Neural progenitor cell (in vitro differentiated cells): ENCODE results near the gene TMX1. TPM values are rescaled to one million over a fixed set of nuclear protein-coding genes. Genes with fewer than 3 reads are reported as not detected.

Experiments
- DNase-seq: peaks from one replicate; pipeline ENCODE4 v3.0.0-alpha.2; 2016; ENCODE audit warnings: low spot score
- H2AFZ ChIP-seq: fragments of 200-600 bp; sonication (generic); replicated peaks from 2 replicates; pipeline ENCODE4 v1.6.1; 2016; ENCODE audit warnings: antibody characterized with exemption
- H3F3A ChIP-seq: fragments of 200-600 bp; sonication (generic); 2 replicates; pipeline ENCODE4 v1.6.1; 2016; ENCODE audit warnings: antibody characterized with exemption, low read depth
- H3K27ac ChIP-seq: fragments of 200-600 bp; sonication (generic); 2 replicates; pipeline ENCODE4 v1.5.1; 2016; ENCODE audit warnings: mild to moderate bottlenecking
- H3K27me3 ChIP-seq: fragments of 200-600 bp; sonication (generic); 2 replicates; pipeline ENCODE4 v1.6.1; 2016; ENCODE audit warnings: mild to moderate bottlenecking, moderate library complexity
- H3K36me3 ChIP-seq: fragments of 200-600 bp; sonication (generic); 2 replicates; pipeline ENCODE4 v1.5.1; 2016
- H3K4me1 ChIP-seq: fragments of 200-600 bp; sonication (generic); 2 replicates; pipeline ENCODE4 v1.6.1; 2016; ENCODE audit warnings: mixed run types
- H3K4me2 ChIP-seq: fragments of 200-600 bp; sonication (generic); 2 replicates; pipeline ENCODE4 v1.6.1; 2016
- H3K4me3 ChIP-seq: fragments of 200-600 bp; sonication (generic); 2 replicates; pipeline ENCODE4 v1.5.1; 2016
- H3K79me2 ChIP-seq: fragments of 200-600 bp; sonication (generic); 2 replicates; pipeline ENCODE4 v1.6.1; 2016; ENCODE audit warnings: low read depth
- H3K9ac ChIP-seq: fragments of 200-600 bp; sonication (generic); 2 replicates; pipeline ENCODE4 v1.6.1; 2016
- H3K9me3 ChIP-seq: fragments of 200-600 bp; sonication (generic); 2 replicates; pipeline ENCODE4 v1.5.1; 2016; ENCODE audit warnings: low read depth
- H4K20me1 ChIP-seq: fragments of 200-600 bp; sonication (generic); 2 replicates; pipeline ENCODE4 v1.6.1; 2016; ENCODE audit warnings: low read depth
- H3K27ac Mint-ChIP-seq: 3 replicates; pipeline ENCODE4 v1.8.0; 2021; ENCODE audit warnings: mixed read lengths
- H3K27me3 Mint-ChIP-seq: 2 replicates; pipeline ENCODE4 v1.8.0; 2022; ENCODE audit warnings: low read depth, mild to moderate bottlenecking, inconsistent platforms, moderate library complexity, mixed read lengths; ENCODE audit not compliant: insufficient read depth
- H3K36me3 Mint-ChIP-seq: 3 replicates; pipeline ENCODE4 v1.8.0; 2021; ENCODE audit warnings: mixed read lengths
- H3K4me1 Mint-ChIP-seq: 3 replicates; pipeline ENCODE4 v1.8.0; 2021; ENCODE audit warnings: mixed read lengths
- H3K4me3 Mint-ChIP-seq: 3 replicates; pipeline ENCODE4 v1.8.0; 2021; ENCODE audit warnings: mild to moderate bottlenecking, moderate library complexity, mixed read lengths
- H3K9me3 Mint-ChIP-seq: 3 replicates; pipeline ENCODE4 v1.8.0; 2020; ENCODE audit warnings: mixed read lengths
- CTCF ChIP-seq: fragments of 200-600 bp; sonication (generic); IDR thresholded peaks from 2 replicates; pipeline ENCODE4 v1.5.1; 2017; ENCODE audit warnings: antibody characterized with exemption, mild to moderate bottlenecking
- EZH2 ChIP-seq: fragments of 200-600 bp; sonication (generic); IDR thresholded peaks from 2 replicates; pipeline ENCODE4 v1.6.1; 2017; ENCODE audit warnings: antibody characterized with exemption, mild to moderate bottlenecking, moderate library complexity
- EZH2phosphoT487 ChIP-seq: fragments of 200-600 bp; sonication (generic); IDR thresholded peaks from 2 replicates; pipeline ENCODE4 v1.6.1; 2017; ENCODE audit warnings: antibody characterized with exemption
- total RNA-seq: library from RNA; depleted of rRNA; stranded (reverse); fragments of >200 nt; gene quantifications from 2 replicates; pipeline ENCODE4 v1.2.3, GENCODE V29; 2015; ENCODE audit warnings: low replicate concordance

TMX1 gene
- 75.6 and 96.4 TPM in 2 replicates for total RNA-seq

GRCh38 chr14:51239813-51240803, at the start of gene TMX1:
TSS of gene TMX1 (plus strand) at chr14:51240247. CDS start at chr14:51240293, 46 bp downstream.
- peaks cover 50% of the 10 kb centered on the region for H3K79me2 ChIP-seq
- no peaks in the 10 kb centered on the region for H3K9me3 Mint-ChIP-seq
- DNase-seq: peak; percentile 99
- no peak for TF ChIP-seq EZH2phosphoT487
- peak; percentile 31 for TF ChIP-seq CTCF
- peak within 1 kb of the TSS; percentile 73 for H3K4me3 ChIP-seq
- peak within 1 kb of the TSS; percentile 56 for H3K9ac ChIP-seq
- peak within 1 kb of the TSS; percentile 80 for H3K4me2 ChIP-seq
- peaks cover 20% of the 10 kb centered on the region for H3K4me1 Mint-ChIP-seq
- no peak within 1 kb of the TSS for H3K27ac Mint-ChIP-seq
- H3K9me3 ChIP-seq: no peaks in the 10 kb centered on the region
- H3K27me3 Mint-ChIP-seq: no peaks in the 10 kb centered on the region
- peaks cover 9% of the 10 kb centered on the region for H4K20me1 ChIP-seq
- no peaks in the 10 kb centered on the region for H3K27me3 ChIP-seq
- peak within 1 kb of the TSS; percentile 49 for H3K27ac ChIP-seq
- peak within 1 kb of the TSS; percentile 82 for H2AFZ ChIP-seq
- no peak within 1 kb of the TSS for H3K4me3 Mint-ChIP-seq
- peaks cover 3% of the 10 kb centered on the region for H3F3A ChIP-seq
- peaks cover 7% of the 10 kb centered on the region for H3K36me3 Mint-ChIP-seq
- H3K4me1 ChIP-seq: peaks cover 16% of the 10 kb centered on the region
- H3K36me3 ChIP-seq: peaks cover 10% of the 10 kb centered on the region

- no peaks in the 10 kb centered on the region for H3K79me2 ChIP-seq
- Mint-ChIP-seq H3K4me3 (no peak overlapping the region), H3K4me1 (peaks cover 10% of the 10 kb centered on the region), H3K27ac (no peak overlapping the region), H3K9me3 (no peaks in the 10 kb centered on the region), H3K27me3 (no peaks in the 10 kb centered on the region), H3K36me3 (no peaks in the 10 kb centered on the region)
- H2AFZ ChIP-seq: no peak overlapping the region
- H4K20me1 ChIP-seq: no peaks in the 10 kb centered on the region
- peaks cover 7% of the 10 kb centered on the region for H3K4me1 ChIP-seq
- H3F3A ChIP-seq: no peaks in the 10 kb centered on the region
- no peak overlapping the region for H3K9ac ChIP-seq
- no peaks in the 10 kb centered on the region for H3K9me3 ChIP-seq
- no peaks in the 10 kb centered on the region for H3K27me3 ChIP-seq
- no peak overlapping the region for H3K4me3 ChIP-seq
- H3K4me2 ChIP-seq: no peak overlapping the region
- TF ChIP-seq CTCF: no peak
- no peak for TF ChIP-seq EZH2phosphoT487
- TF ChIP-seq EZH2: no peak
- DNase-seq: no peak
- H3K27ac ChIP-seq: no peak overlapping the region
- no peaks in the 10 kb centered on the region for H3K36me3 ChIP-seq
Measured at GRCh38 chr14:51201890-51202289, 38.2 kb upstream of the TMX1 start.

- H3K36me3 Mint-ChIP-seq: no peaks in the 10 kb centered on the region
- H3K36me3 ChIP-seq: no peaks in the 10 kb centered on the region
- H2AFZ ChIP-seq: no peak overlapping the region
- DNase-seq: no peak
- H3K4me2 ChIP-seq: no peak overlapping the region
- H3K27ac Mint-ChIP-seq: no peak overlapping the region
- no peak overlapping the region for H3K4me3 ChIP-seq
- H3K9ac ChIP-seq: no peak overlapping the region
- no peak overlapping the region for H3K27ac ChIP-seq
- no peaks in the 10 kb centered on the region for H3F3A ChIP-seq
- no peaks in the 10 kb centered on the region for H3K27me3 ChIP-seq
- H3K4me1 ChIP-seq: peaks cover 7% of the 10 kb centered on the region
- H3K79me2 ChIP-seq: no peaks in the 10 kb centered on the region
- peaks cover 10% of the 10 kb centered on the region for H3K4me1 Mint-ChIP-seq
- no peaks in the 10 kb centered on the region for H3K9me3 ChIP-seq
- peak overlapping the region; percentile 24 for H3K4me3 Mint-ChIP-seq
- H3K9me3 Mint-ChIP-seq: no peaks in the 10 kb centered on the region
- H3K27me3 Mint-ChIP-seq: no peaks in the 10 kb centered on the region
- TF ChIP-seq EZH2: no peak
- TF ChIP-seq CTCF: no peak
- TF ChIP-seq EZH2phosphoT487: no peak
- H4K20me1 ChIP-seq: no peaks in the 10 kb centered on the region
Measured at GRCh38 chr14:51202914-51203665, 37.0 kb upstream of the TMX1 start.
